GM21526 (cell line): ENCODE data around the gene PLK1.
A peak's percentile ranks its signal among the peaks of the same experiment; 100 is the strongest.
"Not testable (repeated sequence)": the region's sequence is repeated elsewhere in the genome, so short reads cannot be mapped to it uniquely, and the experiment has no call there.

Experiments used
- ATAC-seq: cut with Tn5 transposase; IDR thresholded peaks from one replicate; pipeline ENCODE4 v1.9.1; 2021; ENCODE audit warnings: moderate library complexity; ENCODE audit not compliant: unreplicated experiment, low FRiP score

Gene PLK1

DNA sequence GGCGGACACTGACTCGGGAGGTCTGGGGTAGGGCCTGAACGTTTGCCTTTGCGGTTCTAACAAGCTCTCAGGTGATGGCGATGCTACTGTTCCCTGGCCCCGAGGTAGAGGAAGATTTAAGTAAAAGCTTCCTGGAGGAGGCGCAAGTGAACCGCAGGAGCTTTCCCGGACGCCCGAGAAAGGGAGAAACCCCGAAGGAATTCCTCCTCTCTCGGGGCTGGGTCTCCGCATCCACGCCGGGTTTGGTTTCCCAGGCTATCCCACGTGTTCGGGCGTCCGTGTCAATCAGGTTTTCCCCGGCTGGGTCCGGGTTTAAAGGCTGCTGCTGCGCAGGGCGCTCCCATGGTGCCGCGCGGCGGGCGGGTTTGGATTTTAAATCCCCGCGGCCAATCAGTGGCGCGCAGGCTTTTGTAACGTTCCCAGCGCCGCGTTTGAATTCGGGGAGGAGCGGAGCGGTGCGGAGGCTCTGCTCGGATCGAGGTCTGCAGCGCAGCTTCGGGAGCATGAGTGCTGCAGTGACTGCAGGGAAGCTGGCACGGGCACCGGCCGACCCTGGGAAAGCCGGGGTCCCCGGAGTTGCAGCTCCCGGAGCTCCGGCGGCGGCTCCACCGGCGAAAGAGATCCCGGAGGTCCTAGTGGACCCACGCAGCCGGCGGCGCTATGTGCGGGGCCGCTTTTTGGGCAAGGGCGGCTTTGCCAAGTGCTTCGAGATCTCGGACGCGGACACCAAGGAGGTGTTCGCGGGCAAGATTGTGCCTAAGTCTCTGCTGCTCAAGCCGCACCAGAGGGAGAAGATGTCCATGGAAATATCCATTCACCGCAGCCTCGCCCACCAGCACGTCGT lies at the start of gene PLK1:
TSS of gene PLK1 (plus strand) at position 460 of the 844 bp plus-strand sequence. CDS start at position 504, 44 bp downstream.
- peak; percentile 66 for ATAC-seq

DNA sequence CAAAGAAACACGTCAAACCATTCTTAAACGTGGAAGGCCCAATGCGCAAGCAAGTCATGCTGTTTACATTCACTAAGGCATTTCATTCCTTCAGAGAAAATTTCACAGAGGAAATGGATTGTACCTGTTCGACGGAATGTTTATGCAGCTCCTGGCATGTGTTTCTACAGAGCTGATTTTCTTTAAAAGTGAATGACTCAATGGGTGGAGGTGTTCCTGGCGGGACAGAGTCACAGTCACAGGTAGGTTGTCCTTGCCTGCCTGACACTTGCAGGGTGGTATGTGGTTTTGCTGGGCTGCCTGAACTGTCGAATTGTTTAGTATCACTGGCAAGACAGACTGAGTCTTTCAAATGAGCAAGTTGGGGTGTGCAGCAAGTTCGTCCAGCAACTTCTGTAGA lies 49.2 kb upstream of the PLK1 start:
- no peak for ATAC-seq

DNA sequence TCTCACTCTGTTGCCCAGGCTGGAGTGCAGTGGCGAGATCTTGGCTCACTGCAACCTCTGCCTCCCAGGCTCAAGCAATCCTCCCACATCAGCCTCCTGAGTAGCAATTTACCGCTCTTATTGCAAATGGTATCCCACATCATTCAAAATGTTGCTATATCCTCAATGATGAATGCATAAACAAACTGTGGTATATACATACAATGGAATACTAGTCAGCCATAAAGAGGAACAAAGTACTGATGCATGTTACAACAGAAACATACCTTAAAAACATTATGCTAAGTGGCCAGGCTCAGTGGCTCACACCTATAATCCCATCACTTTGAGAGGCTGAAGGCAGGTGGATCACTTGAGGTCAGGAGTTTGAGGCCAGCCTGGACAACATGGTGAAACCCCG lies 46.8 kb upstream of the PLK1 start:
- ATAC-seq: not testable (repeated sequence)

DNA sequence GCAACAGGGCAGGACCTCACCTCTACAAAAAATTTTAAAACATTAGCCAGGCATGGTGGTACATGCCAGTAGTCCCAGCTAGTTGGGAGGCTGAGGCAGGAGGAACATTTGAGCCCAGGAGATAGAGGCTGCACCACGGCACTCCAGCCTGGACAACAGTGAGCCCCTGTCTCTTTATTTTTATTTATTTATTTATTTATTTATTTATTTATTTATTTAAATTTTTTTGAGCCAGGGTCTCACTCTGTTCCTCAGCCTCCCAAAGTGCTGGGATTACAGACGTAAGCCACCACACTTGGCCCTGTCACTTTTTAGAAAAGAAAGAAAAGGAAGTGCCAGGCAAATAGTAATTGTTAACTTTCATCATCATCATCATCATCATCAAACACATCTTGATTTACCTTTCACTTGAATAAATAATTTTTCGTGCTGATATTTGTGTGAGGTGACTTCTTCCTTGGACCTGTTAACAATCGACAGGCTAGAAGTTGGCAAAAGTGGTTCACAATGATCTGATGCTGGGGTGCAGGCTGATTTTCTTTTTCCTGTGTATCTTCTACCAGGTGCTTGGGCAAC lies 44.1 kb upstream of the PLK1 start:
- no peak for ATAC-seq

DNA sequence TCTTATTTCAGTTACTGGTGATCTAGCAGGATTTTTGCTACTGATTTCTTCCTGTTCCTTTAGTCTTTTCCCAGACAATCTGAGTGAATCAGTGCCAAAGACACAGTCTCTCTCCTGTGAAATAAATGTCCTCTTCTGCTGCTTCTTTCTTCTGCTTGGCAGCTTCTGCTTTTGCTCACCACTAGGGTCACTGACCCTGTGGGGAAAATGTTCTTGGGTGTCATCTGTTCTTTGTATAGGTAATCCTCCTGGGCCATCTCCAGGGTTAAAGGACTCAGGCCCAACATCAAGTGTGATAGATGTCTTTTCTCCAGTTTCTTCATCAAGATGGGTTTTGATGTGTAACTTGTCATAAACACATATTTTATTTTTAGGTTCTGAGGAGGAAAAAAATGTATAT lies 42.7 kb upstream of the PLK1 start:
- ATAC-seq: no peak

DNA sequence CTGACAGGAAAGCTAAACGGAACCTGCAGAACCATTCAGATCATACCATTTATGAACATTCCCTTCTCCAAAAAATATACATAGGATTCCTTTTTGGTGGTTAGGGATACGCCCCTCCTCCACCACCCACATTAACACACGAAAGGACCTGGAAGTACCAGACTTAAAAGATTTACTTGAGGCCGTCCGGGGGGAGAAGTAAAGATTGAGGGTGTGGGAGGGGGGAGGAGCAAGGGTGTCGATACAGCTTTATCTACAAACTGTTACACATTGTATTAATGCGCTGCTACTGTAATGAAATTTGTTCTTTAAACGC lies 38.1 kb upstream of the PLK1 start:
- no peak for ATAC-seq

DNA sequence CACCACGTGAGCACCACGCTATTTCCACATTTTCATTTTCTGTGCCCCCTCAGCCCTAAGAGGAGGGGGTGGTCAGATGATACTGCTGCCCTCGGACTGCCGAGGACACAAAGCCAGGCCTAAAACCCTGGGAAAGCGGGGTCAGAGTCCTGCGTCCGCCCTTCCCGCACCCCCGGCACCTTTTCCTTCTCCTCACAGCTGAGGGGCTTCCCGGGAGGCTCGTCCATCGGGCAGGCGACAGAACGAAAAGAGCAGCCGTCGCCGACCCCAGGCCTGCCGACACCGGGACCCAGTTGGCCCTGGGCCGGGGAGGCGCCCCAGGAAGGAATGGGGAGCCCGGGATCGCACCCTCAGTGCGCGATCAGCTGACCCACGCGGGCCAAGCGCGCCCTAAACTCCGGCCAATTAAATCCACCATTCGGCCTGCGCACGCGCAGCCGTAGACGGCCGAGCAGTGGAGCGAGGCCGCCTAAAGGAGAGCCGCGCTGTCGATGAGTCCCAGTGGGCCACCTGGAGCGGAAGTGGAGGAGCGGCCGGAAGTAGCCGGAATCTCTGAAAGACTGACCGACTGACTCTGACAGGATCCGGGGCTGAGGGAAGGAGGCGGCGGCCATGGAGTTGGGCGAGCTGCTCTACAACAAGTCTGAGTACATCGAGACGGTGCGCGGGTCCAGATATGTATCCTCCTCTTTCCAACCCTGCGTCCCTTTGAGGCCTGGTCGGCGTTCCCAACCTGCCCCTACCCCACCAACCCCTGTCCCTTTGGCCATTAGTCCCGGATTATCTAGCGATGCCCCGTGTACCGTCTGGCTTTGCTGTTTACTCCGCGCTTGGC lies 37.5 kb upstream of the PLK1 start, which contains the start of the genes DCTN5 and PALB2:
TSS of gene DCTN5 (plus strand) at position 536 of the 835 bp plus-strand sequence. CDS start at position 613, 77 bp downstream.
TSS of gene PALB2 (minus strand) at position 380 of the 835 bp plus-strand sequence. CDS start at position 227, 153 bp downstream.
- ATAC-seq: peak; percentile 88

DNA sequence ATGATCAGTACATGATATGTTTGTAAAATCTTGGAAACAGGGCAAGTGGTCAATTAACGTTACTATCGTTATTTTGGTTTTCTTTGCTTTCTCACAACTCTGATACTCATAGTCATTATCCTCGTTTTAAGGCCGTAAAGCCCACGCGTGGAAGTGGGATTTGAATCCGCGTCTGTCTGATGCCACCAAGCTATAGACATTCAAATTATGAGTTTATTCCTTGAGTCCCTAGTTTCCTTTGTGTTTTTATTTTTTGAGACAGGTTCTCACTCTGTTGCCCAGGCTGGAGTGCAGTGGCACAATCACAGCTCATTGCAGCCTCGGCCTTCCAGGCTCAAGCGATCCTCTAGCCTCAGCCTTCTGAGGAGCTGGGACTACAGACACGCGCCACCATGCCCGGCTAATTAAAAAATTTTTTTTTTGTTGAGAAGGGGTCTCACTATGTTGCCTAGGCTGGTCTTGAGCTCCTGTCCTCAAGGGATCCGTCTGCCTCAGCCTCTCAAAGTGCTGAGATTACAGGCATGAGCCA lies 36.4 kb upstream of the PLK1 start:
- ATAC-seq: no peak

DNA sequence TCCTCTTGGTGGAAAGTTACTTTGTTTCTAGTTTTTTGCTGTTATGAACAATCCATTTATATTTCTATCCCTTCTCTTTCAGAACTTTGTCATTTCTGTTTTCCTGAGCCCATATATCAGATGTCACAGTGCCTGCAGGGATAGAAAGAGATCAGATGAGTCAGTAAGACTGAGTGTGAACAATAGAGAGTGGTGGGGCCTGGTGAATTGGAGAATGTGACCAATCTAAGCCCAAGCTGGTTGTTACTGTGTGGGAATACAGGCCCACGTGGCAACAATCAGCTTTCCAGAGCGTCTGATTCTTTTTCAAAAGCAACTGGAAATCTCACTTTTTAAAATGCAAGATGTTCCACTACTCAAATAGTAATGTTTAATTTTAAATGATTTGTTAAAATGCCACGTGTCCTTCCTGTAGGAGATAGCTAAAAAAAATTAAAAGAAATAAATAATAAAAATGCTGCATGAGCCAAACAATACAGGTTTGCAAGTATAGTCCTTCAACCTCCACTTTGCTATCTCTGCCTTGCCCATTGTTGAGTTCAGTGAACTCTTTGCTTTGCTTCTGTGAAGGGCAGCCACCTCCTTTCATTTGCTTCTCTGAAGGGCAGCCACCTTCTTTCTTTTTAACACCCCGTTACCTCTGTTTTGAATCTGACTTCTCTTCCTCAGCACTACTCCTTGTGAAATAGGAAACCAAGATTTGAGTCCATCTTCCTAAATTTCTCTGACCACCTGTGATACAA lies 27.8 kb upstream of the PLK1 start:
- no peak for ATAC-seq

DNA sequence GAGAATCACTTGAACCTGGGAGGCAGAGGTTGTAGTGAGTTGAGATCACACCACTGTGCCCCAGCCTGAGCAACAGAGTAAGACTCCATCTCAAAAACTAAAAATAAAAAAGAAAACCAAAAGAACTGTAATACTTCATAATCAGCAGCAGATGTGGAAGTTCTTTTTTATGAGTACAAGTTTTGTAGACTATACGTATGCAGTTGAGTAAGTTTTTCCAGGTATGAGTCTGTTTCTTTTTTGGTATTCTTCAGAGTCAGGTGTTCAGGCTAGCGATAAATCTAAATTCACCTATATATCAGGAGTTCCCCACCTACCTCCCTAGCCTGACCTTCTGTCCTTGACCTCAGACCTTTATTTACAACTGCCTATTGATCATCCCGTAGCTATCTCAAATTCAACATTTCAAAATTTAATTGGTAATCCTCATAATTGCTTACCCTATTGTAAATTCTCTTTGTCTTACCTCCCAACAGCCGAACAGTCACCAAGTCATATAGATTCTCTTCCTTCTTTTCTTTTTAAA lies 26.7 kb upstream of the PLK1 start:
- ATAC-seq: no peak

DNA sequence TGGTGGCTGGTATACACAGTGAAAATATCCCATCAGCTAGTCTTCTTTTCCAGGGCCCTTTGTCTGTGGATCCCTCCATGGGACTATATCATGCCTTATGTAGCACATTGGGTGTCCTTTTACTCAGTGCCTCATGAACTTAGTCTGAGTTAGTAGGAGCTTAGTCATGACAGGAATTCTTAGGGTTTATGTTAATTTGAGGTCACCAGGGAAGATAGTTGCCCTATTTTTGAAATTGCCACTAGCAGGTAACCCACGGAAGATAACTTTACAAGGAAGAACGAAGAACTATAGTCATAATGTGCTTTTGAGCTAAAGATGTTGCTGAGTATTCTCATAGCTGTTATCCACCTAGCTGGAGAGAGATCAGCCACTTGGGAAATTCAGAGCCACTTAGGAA lies 14.8 kb upstream of the PLK1 start:
- no peak for ATAC-seq

DNA sequence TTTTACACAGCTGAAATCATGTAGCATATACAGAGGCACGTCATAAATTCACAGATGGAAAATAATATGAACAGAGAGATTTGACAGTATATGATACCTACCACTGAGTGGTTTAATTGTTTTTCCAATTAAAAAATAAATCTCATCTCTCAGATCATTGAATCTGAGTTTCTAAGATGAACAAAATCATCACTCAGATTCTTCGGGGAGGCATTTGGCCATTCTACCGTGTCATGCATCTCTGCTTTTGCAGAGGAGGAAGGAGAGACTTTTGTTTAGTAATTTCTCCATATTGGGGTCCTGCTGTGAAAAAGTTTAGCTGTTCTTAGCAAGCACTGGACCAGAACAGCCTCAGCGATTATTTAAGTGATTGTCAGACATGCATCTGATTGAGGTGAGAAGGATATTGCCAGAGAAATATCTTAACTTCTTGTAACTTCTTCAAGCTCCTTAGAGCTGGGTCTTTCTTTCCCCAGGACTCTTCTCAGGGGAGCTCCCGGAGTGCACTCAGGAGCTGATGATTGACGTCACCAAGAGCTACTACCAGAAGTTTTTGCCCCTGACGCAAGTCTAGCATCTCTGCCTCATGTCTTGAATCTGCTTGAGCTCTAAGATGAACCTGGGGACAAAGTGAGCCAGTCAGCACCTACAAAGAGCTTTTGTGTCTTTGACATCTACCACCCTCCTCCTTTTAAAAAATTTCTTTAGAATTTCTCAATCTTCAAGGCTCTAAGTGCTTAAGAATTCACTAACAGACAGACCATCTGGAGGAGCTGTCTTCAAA lies 11.9 kb upstream of the PLK1 start:
- no peak for ATAC-seq

DNA sequence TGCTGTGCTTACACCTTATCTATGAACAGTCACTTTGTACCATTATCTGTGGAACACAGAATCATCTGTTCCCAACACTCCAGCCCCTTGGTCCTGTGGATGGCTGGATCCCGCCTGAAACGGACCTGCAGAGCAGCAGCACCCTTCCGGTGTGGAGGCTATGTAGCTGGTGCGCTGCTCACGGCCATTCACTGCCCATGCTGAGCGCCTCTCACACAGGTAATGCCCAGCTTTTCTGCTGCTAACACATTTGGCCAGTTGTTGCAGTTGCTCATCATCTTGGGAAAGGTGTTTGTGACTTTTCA lies 11.4 kb upstream of the PLK1 start:
- no peak for ATAC-seq

DNA sequence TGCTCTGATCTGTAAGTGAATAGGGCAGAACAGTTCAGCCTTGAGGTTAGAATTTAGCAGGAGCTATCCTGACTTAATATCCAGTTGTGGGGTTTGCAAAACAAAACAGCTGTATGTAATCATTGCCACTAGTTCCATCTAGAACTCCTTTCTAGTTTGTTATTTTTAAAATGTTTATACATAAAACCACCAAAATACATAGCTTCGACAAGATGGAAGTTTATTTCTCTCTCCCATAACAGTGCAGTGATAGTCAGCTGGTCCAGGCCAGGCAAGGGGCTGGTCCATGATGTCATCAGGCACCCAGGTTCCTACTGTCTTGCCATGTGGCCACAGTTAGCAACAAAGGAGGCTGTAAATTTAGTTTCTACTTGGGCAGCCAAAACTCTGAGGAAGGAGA lies 10.5 kb upstream of the PLK1 start:
- ATAC-seq: no peak

DNA sequence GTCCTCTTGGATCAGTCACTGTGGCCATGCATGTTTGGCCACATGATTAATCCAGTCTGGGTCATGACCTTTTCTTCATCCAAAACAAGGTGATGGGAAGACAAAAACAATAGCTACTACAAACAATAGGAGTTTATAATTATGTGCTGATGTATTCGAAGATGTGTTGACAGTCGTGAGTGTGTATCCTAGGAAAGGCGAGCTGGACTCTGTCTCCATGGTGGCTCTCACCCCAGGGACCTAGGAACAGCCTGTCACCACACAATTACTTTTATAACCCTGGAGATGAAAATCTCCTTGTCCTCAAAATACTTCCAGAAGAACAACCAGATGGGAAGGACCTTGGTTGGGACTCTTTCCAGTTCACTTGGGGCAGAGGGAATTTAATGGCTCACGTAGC lies 9.8 kb upstream of the PLK1 start:
- ATAC-seq: no peak

DNA sequence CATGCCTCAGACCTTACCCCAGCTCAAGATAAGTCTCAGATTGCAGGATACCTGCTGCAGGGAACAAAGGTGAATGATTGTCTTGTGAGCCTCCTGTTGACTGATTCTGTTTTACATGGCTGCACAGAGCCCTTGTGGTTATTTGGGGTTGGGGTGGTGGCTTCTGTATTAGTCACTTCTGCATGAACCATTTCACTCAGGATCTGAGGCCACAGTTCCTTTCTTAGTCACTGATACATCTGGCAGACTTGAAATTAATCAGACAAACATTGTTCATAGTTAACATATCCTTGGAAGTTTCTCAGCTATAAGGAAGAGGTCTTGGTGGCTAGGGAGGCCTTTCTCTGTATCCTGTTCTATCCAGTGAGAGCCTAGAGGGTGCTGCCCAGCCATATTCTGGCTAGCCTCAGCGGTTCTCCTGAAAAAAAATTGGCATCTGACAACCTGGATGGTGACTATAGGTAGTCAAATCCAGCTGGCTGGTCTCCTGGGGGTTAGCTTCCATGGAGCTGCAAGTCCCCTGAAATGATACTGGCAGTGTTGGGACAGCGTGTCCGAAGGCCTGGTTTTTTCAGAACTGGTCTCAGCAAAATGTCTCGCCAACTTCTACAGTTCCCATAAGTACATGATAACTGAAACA lies 8.4 kb upstream of the PLK1 start:
- peak; percentile 81 for ATAC-seq

DNA sequence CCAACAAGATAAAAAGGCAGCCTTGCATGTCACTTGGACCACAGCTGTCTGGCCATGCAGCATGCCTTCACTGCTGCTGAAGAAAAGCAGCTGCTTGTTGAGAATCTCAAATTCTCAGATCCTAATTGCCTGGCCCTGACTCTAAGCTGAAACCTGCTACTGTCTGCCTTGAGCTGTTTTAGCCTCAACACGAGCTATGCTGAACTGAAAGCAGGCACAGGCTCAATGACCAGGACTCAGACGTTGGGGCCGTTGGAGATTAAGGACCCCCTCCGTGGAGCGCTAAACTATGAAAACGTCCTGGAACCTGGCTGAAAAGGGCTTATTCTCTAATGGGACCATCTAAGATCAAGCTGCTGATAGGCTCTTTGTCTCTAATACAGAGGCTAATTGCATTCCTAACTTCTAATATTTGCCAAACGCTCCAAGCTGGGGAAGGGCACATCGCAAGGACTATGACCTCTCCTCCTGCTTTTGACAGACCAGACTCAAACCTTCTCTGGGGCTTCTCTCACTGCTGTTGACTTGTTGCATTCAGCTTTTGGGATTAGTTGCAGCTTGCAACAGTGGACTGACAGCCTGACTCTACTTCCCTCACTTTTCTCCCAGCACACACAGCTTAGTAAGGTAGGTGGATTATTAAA lies 4.6 kb upstream of the PLK1 start:
- no peak for ATAC-seq

DNA sequence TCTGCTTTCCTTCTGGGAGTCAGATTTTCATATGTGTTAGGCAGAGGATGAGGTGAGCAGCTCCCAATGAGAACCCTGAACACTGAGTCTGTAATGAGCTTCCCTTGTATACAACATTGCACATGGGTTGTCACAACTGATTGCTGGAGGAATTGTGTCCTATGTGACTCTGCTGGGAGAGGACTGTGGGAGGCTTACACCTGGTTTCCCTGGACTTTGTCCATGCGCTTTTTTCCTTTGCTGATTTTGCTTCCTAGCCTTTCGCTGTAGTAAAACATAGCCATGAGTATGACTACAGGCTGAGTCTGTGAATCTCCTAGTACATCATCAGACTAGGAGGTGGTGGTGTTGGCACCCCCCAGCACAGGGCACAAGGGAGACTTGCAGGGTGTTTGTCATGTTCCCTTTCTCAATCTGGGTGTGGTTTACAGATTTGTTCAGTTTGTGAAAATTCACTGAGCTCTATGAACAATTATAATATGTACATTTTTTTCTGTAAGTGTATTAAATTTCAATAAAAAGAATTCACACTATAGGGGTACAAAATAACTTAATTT lies 1.7 kb upstream of the PLK1 start:
- no peak for ATAC-seq
